Astrocyte (in vitro differentiated cells and primary cell): ENCODE measurements around the gene CADM1.

Experiments used
- EZH2 ChIP-seq: IDR thresholded peaks from 2 replicates; pipeline ENCODE4 v1.6.1; 2012; ENCODE audit warnings: mild to moderate bottlenecking, low read length, inconsistent platforms; ENCODE audit not compliant: insufficient read depth
- TF ChIP-seq, protein P1 (sequence below): IDR thresholded peaks from 2 replicates; pipeline ENCODE4 v1.5.1; 2011; ENCODE audit warnings: low read depth, mild to moderate bottlenecking, inconsistent platforms, low read length, moderate library complexity; ENCODE audit not compliant: insufficient read depth

DNA sequence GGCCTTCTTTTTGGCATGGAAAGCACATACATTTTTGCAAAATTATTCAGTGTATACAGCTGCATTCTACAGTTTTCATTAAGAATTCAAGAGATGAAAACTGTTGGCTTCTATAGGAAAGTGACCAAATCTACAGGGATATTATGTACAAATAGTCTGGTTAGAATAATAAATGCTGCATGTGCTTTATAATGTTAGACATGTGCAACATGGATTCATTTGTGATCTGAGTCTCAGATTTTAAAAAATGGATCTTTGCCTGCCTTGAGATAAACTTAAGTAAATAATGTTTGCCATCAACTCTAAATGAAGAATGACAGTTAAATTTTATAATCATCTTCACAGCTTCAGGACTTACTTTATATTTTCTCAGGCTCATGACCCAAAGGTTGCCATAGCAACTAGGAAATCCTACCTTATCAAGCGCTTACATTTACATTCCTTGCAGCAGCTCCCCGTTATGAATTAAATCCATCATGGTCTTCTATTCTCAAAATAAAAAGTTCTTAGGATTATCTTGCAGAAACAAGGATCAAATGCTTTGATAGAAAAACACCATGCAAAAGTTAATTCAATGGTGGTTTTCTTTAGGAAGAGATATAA lies 200.2 kb downstream of the CADM1 start:
- TF ChIP-seq, protein P1, sequence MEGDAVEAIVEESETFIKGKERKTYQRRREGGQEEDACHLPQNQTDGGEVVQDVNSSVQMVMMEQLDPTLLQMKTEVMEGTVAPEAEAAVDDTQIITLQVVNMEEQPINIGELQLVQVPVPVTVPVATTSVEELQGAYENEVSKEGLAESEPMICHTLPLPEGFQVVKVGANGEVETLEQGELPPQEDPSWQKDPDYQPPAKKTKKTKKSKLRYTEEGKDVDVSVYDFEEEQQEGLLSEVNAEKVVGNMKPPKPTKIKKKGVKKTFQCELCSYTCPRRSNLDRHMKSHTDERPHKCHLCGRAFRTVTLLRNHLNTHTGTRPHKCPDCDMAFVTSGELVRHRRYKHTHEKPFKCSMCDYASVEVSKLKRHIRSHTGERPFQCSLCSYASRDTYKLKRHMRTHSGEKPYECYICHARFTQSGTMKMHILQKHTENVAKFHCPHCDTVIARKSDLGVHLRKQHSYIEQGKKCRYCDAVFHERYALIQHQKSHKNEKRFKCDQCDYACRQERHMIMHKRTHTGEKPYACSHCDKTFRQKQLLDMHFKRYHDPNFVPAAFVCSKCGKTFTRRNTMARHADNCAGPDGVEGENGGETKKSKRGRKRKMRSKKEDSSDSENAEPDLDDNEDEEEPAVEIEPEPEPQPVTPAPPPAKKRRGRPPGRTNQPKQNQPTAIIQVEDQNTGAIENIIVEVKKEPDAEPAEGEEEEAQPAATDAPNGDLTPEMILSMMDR = no peak
- no peak for TF ChIP-seq EZH2
